ENCODE results near the gene KCTD1.

The KCTD1 gene

DNA sequence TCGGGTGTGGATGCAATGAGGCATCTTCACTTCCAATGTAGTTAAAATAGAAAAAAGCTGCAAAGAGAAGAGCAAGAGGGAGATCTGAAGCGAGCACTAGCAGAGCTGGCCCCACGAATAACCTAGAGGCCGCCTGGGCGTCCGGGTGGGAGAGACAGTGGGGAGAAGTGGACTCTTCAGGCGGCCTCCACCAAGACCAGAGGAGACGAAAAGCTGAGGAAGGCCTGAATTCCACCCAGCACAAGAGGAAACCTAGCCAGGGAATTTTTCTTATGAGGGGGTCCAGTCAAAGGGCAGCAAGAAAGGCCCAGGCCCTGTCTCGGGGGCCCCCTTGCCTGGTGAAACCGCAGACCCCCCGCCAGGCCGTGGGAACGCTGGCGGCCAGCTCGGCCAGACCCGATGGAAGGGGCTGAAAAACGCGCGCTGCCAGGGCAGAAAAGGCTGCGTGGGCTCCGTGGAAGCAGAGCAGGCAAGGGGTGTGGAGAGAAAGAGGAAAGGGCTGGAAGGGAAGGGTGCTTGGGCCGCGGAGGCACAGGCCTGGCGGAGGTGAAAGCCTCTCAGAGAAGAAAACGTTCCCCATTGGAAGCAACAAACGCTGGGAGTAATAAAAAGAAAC lies 69.2 kb downstream of the KCTD1 start:
- no peak for DNase-seq

DNA sequence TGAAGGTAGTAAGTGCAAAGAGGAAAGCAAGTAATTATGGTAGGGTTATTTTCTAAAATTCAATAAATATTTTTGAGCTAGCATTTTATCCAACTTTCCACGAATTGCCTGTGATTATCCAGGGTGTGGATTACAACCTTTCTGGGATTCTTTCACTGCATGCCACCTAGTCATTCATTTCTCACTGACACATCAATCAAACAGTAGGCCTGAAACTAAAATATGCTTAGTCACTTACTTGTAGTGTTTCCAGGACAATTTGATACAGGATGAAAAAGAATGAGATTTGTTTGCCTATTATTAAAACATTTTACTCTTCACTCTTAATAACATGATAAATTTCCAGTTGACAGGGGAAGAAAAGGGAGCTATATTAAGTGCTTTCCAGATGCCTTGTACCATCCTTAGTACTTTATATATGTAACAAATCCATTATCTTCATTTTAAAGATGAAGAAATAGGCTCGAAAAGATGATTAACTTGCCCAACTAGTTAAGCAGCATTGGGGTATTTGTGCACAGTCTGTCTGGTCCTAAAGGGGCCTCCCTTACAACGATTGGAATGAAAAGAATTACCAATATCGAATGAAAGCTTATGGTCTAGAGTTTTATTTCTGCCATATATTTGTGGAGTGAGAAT lies 70.4 kb downstream of the KCTD1 start:
- no peak for DNase-seq

DNA sequence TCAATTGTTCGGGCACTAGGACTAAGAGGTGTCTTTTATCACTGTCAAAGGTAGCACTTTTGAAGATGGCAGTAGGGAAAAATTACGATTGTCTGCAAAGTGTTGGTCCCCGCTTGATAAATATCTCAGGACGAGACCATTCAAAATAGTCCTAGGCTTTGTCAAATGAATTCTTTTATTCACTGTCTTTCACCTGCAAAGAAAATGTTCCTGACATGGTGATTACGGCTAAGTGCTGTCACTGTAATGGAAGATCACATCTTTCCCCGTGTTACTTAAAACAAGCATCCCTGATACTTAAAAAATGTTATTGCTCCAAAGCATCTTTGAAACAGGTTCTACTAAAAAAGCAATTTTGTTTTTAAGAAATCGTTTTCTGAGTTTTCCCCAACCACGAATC lies 71.7 kb downstream of the KCTD1 start:
- DNase-seq: no peak

DNA sequence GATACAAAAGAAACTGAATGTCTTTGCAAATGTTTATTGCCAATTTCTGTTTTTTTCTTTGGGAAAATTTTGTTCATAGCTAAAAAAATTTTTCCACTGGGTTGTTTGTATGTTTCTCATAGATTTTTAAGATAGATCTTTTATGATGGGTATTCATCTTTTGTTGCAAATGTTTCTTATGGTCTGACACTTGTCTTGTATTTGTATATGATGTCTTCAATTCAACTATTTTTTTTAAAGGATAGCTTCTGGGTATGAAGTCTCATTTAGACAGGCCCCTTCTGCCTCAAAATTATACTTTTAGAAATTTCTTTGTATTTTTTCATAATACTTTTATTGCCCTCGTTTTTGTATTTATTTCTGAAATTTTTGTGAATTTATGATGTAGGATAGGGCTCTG lies 73.8 kb downstream of the KCTD1 start:
- DNase-seq: no peak

DNA sequence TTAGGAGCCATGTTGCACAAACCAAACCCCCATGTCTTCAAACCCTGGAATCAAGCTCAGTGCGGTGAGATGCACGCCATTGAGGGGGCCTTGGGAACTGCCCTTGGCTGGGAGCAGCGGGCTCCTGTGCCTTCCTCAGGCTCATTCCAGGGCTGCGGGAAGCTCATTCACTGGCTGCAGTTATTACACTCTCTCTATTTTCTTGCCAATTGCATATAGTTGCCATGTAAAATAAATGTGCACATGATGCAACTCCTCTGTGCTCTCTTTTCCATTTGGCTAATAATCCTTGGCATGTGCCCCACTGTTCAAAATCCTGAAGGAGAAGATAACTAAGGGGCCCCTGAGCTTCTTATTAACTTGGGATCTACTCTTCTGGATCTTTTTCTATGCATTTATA lies 74.7 kb downstream of the KCTD1 start:
- DNase-seq: no peak

DNA sequence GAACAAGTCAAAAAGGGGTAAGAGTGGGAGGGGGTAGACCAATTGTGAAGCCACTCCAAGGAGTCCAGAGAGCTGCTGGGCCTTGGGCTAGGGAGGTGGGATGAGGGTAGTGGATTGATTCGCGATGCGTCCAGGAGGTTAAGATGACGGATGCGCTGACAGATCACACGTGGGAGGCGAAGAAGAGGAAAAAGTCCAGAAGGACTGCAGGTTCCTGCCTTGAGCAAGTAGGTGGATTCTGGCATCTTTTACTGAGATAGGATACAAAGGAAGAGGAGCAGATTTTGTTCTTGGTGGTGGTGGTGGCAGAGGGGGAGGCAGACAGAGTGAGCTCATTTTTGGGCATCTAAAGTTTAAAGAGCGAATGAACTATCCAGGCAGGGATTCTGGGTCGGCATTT lies 76.5 kb downstream of the KCTD1 start:
- DNase-seq: no peak

DNA sequence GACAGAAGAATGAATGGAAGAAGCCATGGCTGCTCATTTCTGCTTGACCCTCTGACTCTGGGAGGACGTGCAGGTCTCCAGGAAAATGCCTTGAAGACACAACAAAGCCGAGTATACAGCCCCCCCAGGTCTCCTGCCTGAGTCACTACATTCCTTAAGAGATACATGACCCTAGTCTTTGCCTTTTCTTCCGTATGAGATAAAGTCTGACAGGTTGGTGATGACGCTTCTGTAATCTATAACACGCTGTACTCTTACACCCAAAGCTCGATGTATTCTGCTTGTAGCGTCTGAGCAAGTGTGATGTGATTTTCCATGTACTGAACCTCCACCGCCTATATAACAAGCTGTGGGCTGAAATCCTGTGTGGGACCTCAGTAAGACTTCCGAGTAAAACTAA lies 77.3 kb downstream of the KCTD1 start:
- DNase-seq: no peak

DNA sequence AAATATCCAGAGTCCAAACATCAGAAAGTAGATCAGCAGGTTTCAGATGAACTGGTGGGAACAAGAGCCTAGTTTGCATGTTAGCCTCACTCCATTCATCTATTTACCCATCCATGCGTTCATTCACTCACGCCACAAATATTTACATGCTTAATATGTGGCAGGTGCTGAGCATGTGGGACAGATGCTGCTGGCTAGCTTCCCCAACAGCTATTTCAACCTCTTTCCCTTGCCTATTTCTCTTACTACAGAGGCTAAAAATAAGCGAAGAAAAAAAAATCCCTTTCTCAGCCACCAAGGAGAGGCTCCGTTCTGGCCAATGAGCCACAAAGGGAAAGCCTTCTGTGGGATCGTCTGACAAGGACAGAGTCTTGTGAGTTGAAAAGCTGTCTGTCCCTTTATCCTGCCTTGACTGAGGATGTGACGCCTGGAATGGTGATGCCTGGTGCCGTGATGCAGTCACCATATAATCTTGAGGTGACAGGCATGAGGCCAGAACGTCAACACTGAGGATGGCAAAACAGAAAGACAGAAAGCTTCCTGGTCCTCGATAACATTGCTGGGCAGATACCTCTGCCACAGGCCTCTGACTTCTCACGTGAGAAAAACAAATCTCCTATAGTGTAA lies 78.2 kb downstream of the KCTD1 start:
- no peak for DNase-seq

DNA sequence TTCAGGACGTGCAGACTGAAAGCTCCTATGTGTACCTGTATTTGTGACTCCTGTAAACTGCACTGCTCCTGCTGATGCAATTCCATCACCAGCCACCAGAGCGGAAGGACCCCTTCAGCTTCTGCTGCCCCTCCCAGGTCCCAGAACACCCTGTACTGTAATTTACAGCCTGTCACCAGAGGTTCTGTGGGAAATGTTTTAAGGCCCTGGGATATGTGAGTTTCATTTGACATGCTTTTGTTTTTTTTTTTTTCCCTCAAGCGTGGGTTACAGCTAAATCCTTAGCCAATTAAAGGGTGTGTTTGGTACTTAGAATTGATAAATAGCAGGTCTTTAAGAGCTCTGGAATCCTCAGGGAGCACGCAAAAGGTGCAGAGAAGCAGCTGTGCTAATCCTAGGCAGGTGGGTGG lies 79.4 kb downstream of the KCTD1 start:
- peak; percentile 30 to 58 for DNase-seq

DNA sequence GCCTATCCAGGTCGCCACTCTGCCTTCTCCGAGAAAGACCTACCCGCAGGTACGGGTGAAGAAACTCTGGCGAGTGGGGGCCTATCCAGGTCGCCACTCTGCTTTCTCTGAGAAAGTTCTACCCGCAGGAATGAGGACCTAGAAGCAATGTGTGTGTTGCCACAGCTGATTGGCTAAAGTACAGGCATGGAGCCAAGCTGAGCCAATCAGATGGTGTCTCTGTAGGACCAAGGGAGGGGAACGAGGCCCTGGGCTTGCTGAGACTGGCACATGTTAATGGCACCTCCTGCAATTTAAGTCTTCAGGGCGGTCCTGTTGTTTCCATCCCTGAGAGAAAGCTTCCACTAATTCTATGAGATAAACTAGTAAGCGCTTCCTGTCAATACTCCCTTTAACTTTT lies 82.3 kb downstream of the KCTD1 start:
- DNase-seq: no peak

DNA sequence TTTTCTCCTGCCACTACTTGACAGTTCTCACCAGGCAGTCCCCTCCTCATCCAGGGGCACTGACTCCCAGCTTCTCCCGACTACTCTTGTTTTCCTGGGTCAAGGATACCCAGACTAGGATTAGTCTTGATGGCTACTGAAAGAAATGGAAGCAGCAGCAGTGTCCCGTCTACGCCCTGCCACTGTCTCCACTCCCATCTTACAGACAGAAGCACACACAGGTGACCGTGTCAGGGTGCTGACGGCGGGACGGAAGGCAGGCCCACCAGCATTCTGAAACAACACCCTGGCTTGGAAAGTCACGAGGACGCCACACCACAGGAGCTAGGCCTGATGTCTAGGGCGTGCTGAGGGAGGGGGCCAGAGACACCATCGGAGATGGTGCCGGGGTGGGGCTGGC lies 82.9 kb downstream of the KCTD1 start:
- DNase-seq: no peak

DNA sequence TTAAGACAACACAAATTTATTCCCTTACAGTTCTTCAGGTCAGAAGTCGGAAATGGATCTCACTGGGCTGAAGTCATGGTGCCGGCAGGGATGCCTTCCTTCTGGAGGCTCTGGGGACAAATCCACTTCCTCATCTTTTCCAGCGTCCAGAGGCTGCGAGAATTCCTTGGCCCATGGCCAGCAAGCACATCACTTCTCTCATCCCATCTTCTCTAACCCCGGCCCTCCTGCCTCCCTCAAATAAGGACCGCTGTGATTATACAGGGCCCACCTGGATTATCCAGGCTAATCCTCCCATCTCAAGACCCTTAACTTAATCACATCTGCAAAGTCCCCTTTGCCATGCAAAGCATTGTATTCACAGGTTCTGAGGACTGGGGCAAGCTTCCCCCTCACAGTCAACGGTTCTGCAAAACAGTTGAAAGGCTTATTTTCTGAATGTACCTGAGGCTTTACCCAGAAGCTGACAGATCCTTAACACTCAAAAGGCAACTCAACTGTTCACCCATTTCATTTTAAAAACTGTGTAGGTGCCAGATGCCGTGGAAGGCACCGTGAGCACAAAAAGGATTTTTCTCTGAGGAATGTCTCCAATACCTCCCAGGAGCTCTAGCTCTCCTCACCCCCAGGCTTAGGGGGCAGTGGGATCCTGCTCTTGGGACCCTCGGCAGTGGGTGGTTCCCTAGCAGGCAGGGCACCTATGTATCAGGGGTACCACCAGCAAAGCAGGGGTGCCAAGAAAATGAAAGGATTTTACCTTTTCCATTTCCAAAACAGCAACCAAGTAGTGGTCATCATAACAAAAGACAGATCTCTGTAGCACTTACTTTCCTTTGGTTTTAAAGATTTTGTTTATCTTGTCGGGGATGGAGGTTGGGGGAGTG lies 84.0 kb downstream of the KCTD1 start:
- DNase-seq: no peak

DNA sequence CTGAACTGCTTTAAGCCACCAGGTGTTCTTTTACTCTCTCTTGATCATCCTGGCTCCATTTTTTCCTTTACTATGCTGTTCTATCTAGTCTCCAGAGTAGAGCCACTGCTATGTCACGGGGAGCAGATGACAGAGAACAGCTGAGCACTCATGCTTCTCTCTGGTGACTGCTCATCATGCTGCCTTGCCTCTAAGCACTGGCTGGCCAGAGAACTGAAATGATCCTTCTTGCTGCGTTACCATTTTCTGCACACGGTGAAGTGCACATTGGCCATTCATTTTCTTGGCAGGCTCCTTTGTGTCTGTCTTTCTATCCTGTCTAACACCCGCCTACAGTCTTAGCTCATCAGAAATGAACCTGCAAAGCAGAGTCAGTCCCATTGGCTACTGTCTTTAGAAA lies 86.0 kb downstream of the KCTD1 start:
- no peak for DNase-seq

DNA sequence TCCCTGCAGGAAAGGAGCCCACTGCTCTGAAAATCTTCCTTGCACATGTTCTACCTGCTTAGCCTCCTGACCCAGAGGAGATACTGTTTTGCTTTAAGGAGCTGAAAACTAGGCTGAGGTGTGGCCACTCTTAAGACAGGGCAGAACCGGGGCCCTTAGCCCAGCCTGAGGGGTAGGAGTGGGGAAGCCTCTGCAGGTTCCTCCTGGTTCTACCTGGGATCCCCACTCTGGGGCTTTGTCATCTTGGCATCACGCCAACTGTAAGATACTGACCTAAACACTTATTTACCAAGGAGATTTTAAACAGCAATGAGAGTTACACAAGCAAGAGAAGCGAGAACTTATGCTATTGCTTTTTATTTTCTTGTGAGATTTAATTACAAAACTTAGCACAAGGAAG lies 86.9 kb downstream of the KCTD1 start:
- no peak for DNase-seq

DNA sequence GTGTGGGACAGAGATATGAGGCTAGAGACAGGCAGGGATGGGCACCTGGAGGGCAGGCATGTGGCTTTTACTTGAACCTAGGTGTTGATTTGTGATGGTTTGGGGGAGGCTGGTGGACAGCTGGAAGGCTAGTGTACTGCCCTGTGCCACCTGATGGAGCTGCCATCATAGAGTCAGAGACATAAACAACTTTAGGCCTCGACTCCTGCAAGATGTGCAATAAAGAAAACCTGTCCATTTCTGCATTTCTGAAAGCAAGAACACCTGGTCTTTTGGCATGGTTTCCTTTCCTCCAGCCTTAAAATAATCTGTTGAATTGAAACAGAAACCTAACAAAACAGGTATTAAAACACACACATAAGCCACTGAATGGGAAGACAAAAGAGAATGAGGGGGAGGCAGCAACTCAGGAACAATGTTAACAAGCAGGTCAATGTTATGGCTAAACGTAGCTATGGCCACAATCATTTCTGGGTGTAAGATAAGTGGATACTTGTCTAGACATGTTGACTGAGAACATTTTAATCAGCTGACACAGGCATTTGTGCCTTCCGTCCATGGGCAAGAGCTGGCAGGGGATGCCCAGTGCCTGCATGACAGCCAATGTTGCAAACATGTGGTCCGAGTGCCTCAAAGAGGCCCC lies 87.8 kb downstream of the KCTD1 start:
- no peak for DNase-seq

DNA sequence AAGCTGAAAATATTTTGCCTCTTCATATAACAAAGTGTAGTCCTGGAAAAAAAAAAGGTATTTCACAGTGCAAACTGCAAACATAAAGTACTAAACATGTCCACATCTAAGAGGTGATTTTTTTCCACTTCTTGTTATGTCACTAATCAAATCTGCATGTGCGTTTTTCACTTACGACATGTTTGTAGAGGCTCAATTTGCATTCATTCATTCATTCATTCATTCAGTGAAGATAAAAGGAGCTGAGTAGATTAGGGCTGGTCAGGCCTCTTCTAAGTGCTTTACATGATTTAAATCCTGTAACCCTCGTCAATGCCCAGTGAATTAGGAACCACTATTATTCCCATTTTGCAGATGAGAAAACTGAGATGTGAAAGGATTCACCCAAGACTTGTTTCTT lies 88.5 kb downstream of the KCTD1 start:
- DNase-seq: no peak

DNA sequence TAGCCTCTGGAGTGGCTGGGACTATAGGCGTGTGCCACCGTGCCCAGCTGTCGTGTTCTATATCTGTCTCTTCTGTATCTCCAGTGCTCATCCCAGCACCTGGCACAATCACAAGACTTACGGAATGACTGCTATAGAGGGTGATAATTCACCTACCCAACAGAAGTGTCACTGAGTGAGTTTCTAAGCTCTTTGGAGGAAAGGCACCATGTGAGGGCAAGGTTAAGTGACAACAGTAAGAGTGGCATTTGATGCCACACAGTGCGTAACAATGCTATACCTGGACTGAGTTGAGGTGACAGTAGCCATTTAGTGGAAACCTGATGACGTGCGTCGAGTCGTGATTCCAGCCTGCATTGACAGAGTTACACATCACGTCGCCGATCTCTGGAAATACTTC lies 89.0 kb downstream of the KCTD1 start:
- no peak for DNase-seq

DNA sequence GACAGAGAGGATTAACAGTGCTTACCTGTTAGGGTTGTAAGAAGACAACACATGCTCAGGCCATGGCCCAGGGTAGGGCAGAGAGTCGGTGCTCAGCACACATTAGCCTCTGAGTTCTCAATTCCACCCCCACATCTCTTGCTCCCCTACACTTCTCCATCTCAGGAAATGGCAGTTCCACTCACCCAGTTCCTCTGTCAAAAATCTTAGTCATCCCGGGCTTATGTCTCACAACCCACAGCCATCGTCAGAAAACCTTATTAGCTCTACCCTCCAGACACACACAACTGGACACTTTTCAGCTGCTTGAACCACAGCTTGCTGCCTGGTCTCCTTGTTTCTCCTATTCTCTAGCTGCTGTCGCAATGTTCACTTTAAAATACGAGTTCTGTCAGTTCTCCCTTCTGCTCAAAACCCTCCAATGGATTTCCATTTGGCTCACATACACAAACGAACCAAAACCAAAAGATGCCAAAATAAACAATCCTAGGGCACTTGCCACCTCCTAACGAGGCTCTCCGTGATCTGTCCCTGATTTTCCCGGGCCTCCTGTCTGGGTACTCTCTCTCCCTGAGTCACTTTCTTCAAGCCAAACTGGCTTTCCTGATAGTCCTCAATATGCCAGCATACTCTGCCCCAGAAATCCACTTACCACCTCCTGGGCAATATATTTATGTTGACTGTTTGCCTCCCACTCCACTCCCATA lies 89.7 kb downstream of the KCTD1 start:
- peak; percentile 74 to 77 for DNase-seq

DNA sequence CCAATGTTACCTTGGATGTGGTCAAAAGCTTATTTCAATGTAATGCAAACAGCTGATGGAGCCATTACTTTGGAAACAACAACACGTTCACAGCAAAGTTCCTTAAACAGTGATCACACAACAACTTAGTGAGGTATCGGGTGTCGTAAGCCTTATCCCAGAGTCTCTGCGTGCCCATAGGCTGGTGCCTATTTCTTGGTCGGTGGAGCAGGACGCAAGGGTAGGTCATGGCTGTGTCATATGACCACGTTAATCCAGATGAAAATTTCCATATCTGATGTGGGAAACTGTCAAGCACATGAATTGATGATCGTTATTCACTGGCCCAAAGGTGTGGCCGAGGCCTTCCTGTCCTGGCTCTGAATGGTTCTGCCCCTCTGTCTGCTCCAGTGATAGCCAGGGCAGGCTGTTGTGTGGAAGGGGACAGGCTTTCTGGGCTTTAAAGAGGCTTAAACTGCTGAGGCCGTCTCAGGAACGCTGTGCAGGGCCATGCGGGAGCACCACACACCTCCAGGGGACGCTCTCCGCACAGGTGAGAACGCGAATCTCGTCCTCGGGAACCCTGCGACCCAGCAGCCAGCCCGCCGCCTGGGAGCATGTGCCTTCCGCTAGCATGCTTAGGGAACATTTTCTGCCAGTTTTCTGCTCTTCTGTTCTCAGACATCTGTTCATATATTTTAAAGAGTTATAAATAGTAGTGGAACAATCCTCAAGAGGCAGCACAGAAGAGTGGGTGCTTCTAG lies 90.6 kb downstream of the KCTD1 start:
- no peak for DNase-seq

DNA sequence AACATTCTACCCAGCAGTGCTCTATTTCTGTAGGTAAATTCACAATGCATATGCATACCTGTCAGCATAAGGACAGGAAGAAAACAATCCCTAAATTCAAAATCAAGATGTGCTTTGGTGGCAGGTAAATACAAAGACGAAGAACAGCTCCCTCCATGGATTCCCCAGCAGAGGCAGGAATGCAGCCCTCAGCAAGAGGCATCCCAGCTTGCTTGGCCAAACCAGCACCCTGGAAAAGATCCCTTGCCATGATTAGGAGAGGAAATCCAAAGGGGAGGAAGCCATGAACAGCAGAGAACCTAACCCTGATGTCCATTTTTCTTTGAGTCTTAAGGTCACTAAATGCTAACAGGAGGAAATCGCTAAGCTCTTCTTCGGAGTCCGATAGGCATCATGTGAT lies 91.2 kb downstream of the KCTD1 start:
- no peak for DNase-seq

DNA sequence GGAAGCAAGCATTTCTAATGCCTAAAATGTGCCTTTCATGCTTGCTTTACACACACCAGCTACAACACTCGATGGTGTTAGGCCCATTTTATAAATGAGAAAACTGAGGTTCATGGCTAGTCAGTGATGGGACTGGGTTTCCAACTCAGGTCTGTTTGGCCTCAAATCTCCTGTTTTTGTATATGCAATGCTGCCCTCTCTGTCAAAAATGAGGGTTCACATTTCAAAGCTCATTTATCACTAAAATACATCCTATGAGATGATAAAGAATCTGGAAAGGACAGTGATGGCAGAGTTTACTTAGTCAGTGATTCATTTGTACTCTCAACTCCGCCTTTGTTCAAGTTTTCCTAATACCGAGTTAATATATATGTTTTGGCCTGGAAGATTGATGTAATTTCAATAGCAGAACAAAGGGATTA lies 92.3 kb downstream of the KCTD1 start:
- peak in 1 of 2 experiments; percentile 1 for DNase-seq

DNA sequence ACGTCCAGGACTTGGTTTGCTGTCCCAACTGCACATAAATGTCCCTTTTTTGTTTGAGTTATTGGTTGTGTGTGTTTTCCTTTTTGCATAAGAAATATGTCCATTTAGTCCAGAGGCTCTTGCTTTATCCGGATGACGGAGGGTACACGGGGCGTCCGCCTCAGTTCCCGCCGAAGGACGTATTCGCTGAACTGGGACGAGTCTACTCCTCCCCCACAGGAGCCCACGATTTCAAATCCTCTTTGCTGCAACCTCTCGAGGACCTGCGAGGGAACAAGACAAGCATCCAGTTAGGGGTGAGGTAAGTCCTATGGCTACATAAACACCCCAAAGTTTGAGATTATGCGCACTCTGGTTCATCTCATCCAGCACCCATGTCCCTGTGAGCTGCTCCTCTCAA lies 92.7 kb downstream of the KCTD1 start:
- no peak for DNase-seq
